Prostate gland (tissue), 2 donors: ENCODE data around the gene AFF3. TPM values are rescaled to one million over a fixed set of nuclear protein-coding genes. Genes with fewer than 3 reads are reported as not detected.

Experiments
- DNase-seq: peaks from one replicate; pipeline ENCODE4 v3.0.0-alpha.2; 2019; ENCODE audit warnings: low spot score
- H3K27ac ChIP-seq, 2 donors: fragments of 200-600 bp; sonication (generic); 2 replicates each; pipeline ENCODE4 v1.5.1; 2017 to 2019
- H3K27me3 ChIP-seq: fragments of 200-600 bp; sonication (generic); replicated peaks from 2 replicates; pipeline ENCODE4 v1.5.1; 2019; ENCODE audit not compliant: insufficient read depth
- H3K36me3 ChIP-seq, 2 donors: fragments of 200-600 bp; sonication (generic); 1 replicate in 1 of 2; 2 replicates in 1 of 2; pipeline versions ENCODE4 v1.5.1 to v1.8.1; 2017 to 2019
- H3K4me1 ChIP-seq: fragments of 200-600 bp; sonication (generic); replicated peaks from 2 replicates; pipeline ENCODE4 v1.5.1; 2019
- H3K4me3 ChIP-seq, 2 donors: fragments of 200-600 bp; sonication (generic); 2 replicates each; pipeline ENCODE4 v1.5.1; 2017 to 2019
- H3K9me3 ChIP-seq: fragments of 200-600 bp; sonication (generic); 2 replicates; pipeline ENCODE4 v1.5.1; 2017
- POLR2A ChIP-seq: fragments of 450-650 bp; IDR thresholded peaks from one replicate; pipeline ENCODE4 v1.6.1; 2016; ENCODE audit warnings: antibody characterized with exemption, mild to moderate bottlenecking
- POLR2AphosphoS5 ChIP-seq: sonication (generic); formaldehyde crosslinking; IDR thresholded peaks from one replicate; pipeline ENCODE4 v1.6.1; 2017; ENCODE audit warnings: antibody characterized with exemption
- WGBS: methylation state at CpG from one replicate; pipeline ENCODE4 v1.1.5; 2018; 5-methylcytosine and 5-hydroxymethylcytosine counted together
- intact Hi-C: fragments of 100-400 bp; cut with DNase I; formaldehyde crosslinking; loops from one replicate; pipeline ENCODE4 v1.14.2; 2022
- total RNA-seq, 2 donors: library from RNA; depleted of rRNA; stranded (reverse); fragments of >200 nt; gene quantifications; one replicate each; pipeline ENCODE4 v1.1.0, GENCODE V29; 2016
- TF ChIP-seq, protein P1 (sequence below), 4 experiments: fragments of 200-600 bp in 2 of 4; fragments of 450-650 bp in 2 of 4; sonication (generic) in 2 of 4; IDR thresholded peaks; 1 replicate in 3 of 4; 2 replicates in 1 of 4; pipeline ENCODE4 v1.5.1; 2016 to 2019; ENCODE audit warnings: antibody characterized with exemption in 4 of 4, mild to moderate bottlenecking in 2 of 4, moderate library complexity in 2 of 4

The AFF3 gene
- total RNA-seq, 2 donors from 2014 or later, result 74.4 to 113 TPM

DNA sequence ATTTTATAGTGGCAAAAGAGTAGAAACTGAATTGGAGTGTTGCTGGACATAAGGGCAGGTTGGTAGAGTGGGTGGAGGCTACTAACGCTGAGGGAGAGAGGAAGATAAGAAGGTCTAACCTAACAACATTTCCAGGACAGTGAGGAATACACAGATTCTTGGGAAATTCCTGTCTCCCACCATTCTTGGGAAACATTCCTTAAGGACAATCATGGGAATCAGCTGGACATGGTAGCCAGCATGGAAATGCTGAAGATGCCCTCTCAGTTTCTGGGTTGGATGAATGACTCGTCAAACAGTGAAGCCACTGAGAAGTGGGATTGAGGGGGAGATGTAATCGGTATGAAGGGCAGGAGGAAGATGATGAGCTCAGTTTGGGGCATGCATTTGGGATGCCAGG is 265.4 kb downstream of the AFF3 start:
- intact Hi-C loops, result no loop called here

DNA sequence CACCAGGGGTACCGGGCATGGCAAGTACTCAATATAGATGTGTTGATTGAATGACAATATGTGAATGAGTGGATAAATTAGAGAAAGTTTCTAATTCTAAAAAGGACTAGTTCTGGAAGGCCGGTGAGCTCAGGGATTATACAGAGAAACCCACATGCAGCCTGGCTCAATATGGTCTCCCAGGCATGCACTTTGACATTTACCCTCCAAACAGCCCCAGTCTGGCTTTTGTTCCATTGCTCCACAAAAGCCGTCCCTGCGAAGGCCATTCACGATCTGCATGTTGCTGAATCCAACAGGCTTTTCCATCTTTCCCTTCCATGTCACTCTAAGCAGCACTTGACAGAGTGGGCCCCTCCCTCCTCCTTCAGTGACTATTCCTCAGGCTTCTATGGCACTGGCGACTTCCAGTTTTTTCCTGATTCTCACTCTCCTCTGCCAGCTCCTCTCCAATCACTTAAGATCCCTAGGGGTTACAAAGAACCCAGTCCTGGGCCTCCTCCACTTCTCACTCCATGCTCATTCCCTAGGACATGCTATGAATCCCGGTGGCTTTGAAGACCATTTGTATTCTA is 266.7 kb downstream of the AFF3 start:
- no peak overlapping the region for H3K27ac ChIP-seq
- H3K9me3 ChIP-seq, result no peaks in the 10 kb centered on the region
- no peaks in the 10 kb centered on the region for H3K27me3 ChIP-seq
- TF ChIP-seq POLR2AphosphoS5 (no peak), POLR2A (no peak)
- TF ChIP-seq, protein P1, sequence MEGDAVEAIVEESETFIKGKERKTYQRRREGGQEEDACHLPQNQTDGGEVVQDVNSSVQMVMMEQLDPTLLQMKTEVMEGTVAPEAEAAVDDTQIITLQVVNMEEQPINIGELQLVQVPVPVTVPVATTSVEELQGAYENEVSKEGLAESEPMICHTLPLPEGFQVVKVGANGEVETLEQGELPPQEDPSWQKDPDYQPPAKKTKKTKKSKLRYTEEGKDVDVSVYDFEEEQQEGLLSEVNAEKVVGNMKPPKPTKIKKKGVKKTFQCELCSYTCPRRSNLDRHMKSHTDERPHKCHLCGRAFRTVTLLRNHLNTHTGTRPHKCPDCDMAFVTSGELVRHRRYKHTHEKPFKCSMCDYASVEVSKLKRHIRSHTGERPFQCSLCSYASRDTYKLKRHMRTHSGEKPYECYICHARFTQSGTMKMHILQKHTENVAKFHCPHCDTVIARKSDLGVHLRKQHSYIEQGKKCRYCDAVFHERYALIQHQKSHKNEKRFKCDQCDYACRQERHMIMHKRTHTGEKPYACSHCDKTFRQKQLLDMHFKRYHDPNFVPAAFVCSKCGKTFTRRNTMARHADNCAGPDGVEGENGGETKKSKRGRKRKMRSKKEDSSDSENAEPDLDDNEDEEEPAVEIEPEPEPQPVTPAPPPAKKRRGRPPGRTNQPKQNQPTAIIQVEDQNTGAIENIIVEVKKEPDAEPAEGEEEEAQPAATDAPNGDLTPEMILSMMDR (IDR thresholded peaks at IDR 0.05), result no peak
- no peak overlapping the region for H3K4me3 ChIP-seq
- WGBS, result 98% methylated on average over 7 of the region's 7 CpGs
- no peaks in the 10 kb centered on the region for H3K4me1 ChIP-seq
- intact Hi-C loops, result no loop called here
- no peak for DNase-seq
- no peaks in the 10 kb centered on the region for H3K36me3 ChIP-seq

More for the DNA sequence above, 265.4 kb downstream of the AFF3 start:
- Histone ChIP-seq H3K27me3 (no peaks in the 10 kb centered on the region), H3K4me1 (no peaks in the 10 kb centered on the region), H3K27ac (no peak overlapping the region), H3K9me3 (no peaks in the 10 kb centered on the region), H3K4me3 (no peak overlapping the region), H3K36me3 (no peaks in the 10 kb centered on the region)
- DNase-seq, result no peak
- TF ChIP-seq, protein P1 (IDR thresholded peaks at IDR 0.05), result no peak
- TF ChIP-seq POLR2AphosphoS5 (no peak), POLR2A (no peak)
- WGBS, result 98% methylated on average over 3 of the region's 3 CpGs

DNA sequence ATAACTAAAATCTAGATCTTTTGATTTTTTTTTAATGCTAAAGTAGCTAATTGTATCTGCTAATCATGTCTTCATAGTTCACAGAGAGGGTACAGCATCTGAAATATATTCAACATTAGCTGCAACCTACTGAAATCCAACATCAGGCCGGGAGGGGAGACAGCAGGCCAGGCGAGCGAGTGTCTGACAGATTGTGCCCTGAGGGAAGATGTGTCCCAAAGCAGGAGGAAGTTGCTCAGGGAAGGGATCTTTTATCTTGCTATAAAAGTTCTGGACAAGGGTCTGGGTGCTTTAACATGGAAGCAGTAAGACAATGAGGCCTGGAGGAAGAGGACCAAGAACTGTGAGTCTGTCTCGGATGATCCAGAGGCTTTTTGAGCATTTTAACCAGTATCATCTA is 274.1 kb downstream of the AFF3 start:
- no peak for TF ChIP-seq POLR2A
- TF ChIP-seq, protein P1 (IDR thresholded peaks at IDR 0.05), result no peak
- TF ChIP-seq POLR2AphosphoS5, result no peak
- H3K4me3 ChIP-seq, result no peak overlapping the region
- peaks cover 4% of the 10 kb centered on the region for H3K4me1 ChIP-seq
- intact Hi-C loops, result no loop called here
- no peaks in the 10 kb centered on the region for H3K9me3 ChIP-seq
- H3K36me3 ChIP-seq, result no peaks in the 10 kb centered on the region
- WGBS, result 79% methylated on average over 4 of the region's 4 CpGs
- H3K27me3 ChIP-seq, result no peaks in the 10 kb centered on the region
- DNase-seq, result no peak
- H3K27ac ChIP-seq, result no peak overlapping the region

DNA sequence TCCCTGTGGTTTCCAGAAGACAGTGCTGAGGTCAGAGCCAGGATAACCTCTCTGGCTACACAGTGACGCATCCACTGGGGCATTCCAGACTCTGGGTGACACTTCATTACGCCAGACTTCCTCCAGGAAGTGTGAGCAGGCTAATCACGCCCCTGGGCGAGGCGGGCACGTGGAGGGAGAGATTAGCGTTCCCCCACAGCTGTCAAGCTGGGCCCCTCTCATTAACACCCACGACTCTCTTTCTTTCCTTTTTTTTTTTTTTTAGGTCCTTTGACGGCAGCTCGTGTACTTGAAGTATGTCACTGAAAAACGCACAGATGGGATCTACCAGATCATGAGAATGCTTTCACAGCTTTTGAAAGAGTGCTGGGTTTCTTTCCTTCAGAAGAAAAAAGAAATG is 274.6 kb downstream of the AFF3 start:
- DNase-seq, result no peak

More for the DNA sequence above, 274.6 kb downstream of the AFF3 start:
- peaks cover 4% of the 10 kb centered on the region for H3K4me1 ChIP-seq
- intact Hi-C loops, result no loop called here
- H3K9me3 ChIP-seq, result no peaks in the 10 kb centered on the region
- TF ChIP-seq POLR2A, result no peak
- TF ChIP-seq, protein P1 (IDR thresholded peaks at IDR 0.05), result no peak
- TF ChIP-seq POLR2AphosphoS5, result no peak
- no peaks in the 10 kb centered on the region for H3K27me3 ChIP-seq
- H3K4me3 ChIP-seq, result no peak overlapping the region
- WGBS, result 76% methylated on average over 11 of the region's 11 CpGs
- no peaks in the 10 kb centered on the region for H3K36me3 ChIP-seq
- H3K27ac ChIP-seq, result no peak overlapping the region
